A549 (cell line): ENCODE results near the gene PAM. TPM values are rescaled to one million over a fixed set of nuclear protein-coding genes. Genes with fewer than 3 reads are reported as not detected.

Experiments used
- ATAC-seq, 2 experiments: fragments of 200-7000 bp in 1 of 2; fragments of >200 bp in 1 of 2; cut with Nextera tagmentation in 1 of 2; cut with Tn5 transposase in 1 of 2; 3 replicates each; pipeline versions ENCODE4 v1.8.0 to v1.9.1; 2018 to 2020; ENCODE audit warnings: mild to moderate bottlenecking in 1 of 2, moderate library complexity in 1 of 2
- CTCF ChIA-PET: fragments of 300-600 bp; sonication (Branson Sonifier 250); formaldehyde crosslinking; extraction: SDS; loops from one replicate; lab custom pipeline; 2021; ENCODE audit warnings: antibody characterized with exemption, inconsistent platforms; lab: Yijun Ruan, JAX
- POLR2A ChIA-PET: fragments of 350-600 bp; formaldehyde crosslinking; extraction: SDS; loops from one replicate; lab custom pipeline; 2021; ENCODE audit warnings: antibody characterized with exemption, inconsistent platforms; lab: Yijun Ruan, JAX
- DNase-seq, 2 experiments: peaks; one replicate each; pipeline versions ENCODE4 v3.0.0 to v3.0.0-alpha.2; 2011 to 2016; ENCODE audit warnings: low read depth in 1 of 2, low spot score in 1 of 2
- FAIRE-seq: peaks from 2 replicates; lab custom pipeline; 2011; peaks lifted over from hg19 to GRCh38; lab: Jason Lieb, UNC
- H3K27ac ChIP-seq, 2 experiments: fragments of >200 bp; sonication (Bioruptor Twin); formaldehyde crosslinking; 3 replicates each; pipeline ENCODE4 v1.5.1; 2016 to 2017
- H3K4me1 ChIP-seq: fragments of >200 bp; sonication (Bioruptor Twin); formaldehyde crosslinking; 3 replicates; pipeline ENCODE4 v1.6.1; 2016
- H3K4me2 ChIP-seq: fragments of >200 bp; sonication (Bioruptor Twin); formaldehyde crosslinking; 3 replicates; pipeline ENCODE4 v1.6.1; 2016
- H3K4me3 ChIP-seq: fragments of >200 bp; sonication (Bioruptor Twin); formaldehyde crosslinking; 3 replicates; pipeline ENCODE4 v1.5.1; 2016
- H3K9me3 ChIP-seq: fragments of >200 bp; sonication (Bioruptor Twin); formaldehyde crosslinking; 3 replicates; pipeline ENCODE4 v1.6.1; 2016
- ATOH8 ChIP-seq: fragments of 250-450 bp; sonication (Bioruptor Pico); IDR thresholded peaks from 2 replicates; pipeline ENCODE4 v1.5.0; 2020; ENCODE audit warnings: low read depth, mild to moderate bottlenecking, moderate library complexity
- BHLHE40 ChIP-seq: IDR thresholded peaks from 2 replicates; pipeline ENCODE4 v1.6.1; 2012; ENCODE audit warnings: low read depth, low read length, inconsistent platforms
- CBX2 ChIP-seq: fragments of 200-600 bp; sonication (generic); IDR thresholded peaks from 2 replicates; pipeline ENCODE4 v1.6.1; 2016; ENCODE audit warnings: low read depth, mild to moderate bottlenecking, borderline replicate concordance
- CEBPB ChIP-seq, 2 experiments: fragments of >200 bp in 1 of 2; sonication (Bioruptor Twin) in 1 of 2; formaldehyde crosslinking in 1 of 2; IDR thresholded peaks; 2 replicates each; pipeline ENCODE4 v1.6.1; 2012 to 2016
- E2F6 ChIP-seq: IDR thresholded peaks from 2 replicates; pipeline ENCODE4 v1.6.1; 2012; ENCODE audit warnings: low read depth, borderline replicate concordance
- EHMT2 ChIP-seq: fragments of 200-600 bp; sonication (generic); IDR thresholded peaks from 2 replicates; pipeline ENCODE4 v1.6.1; 2016; ENCODE audit warnings: antibody characterized with exemption, low read depth, mild to moderate bottlenecking, moderate library complexity
- EP300 ChIP-seq, 2 experiments: fragments of >200 bp; sonication (Bioruptor Twin); formaldehyde crosslinking; IDR thresholded peaks; 2 replicates in 1 of 2; 3 replicates in 1 of 2; pipeline ENCODE4 v1.6.1; 2016 to 2017
- ESRRA ChIP-seq: fragments of 150-350 bp; IDR thresholded peaks from 2 replicates; pipeline ENCODE4 v1.6.1; 2014; ENCODE audit warnings: mild to moderate bottlenecking, low read length, borderline replicate concordance
- FOSB ChIP-seq: fragments of 250-450 bp; sonication (Bioruptor Pico); IDR thresholded peaks from 2 replicates; pipeline ENCODE4 v1.5.0; 2020; ENCODE audit warnings: mild to moderate bottlenecking, moderate library complexity
- GATA3 ChIP-seq: IDR thresholded peaks from 2 replicates; pipeline ENCODE4 v1.6.1; 2012; ENCODE audit warnings: borderline replicate concordance
- HMGXB4 ChIP-seq: fragments of 250-450 bp; sonication (Bioruptor Pico); IDR thresholded peaks from 2 replicates; pipeline ENCODE4 v1.5.0; 2021; ENCODE audit warnings: mild to moderate bottlenecking, moderate library complexity, borderline replicate concordance
- HOXB13 ChIP-seq: fragments of 250-450 bp; sonication (Bioruptor Pico); IDR thresholded peaks from 2 replicates; pipeline ENCODE4 v1.5.0; 2020; ENCODE audit warnings: low read depth, mild to moderate bottlenecking, moderate library complexity
- KDM1A ChIP-seq: fragments of 200-600 bp; sonication (generic); IDR thresholded peaks from 2 replicates; pipeline ENCODE4 v1.6.1; 2016; ENCODE audit warnings: low read depth, mild to moderate bottlenecking
- MAFK ChIP-seq: fragments of 450-650 bp; IDR thresholded peaks from 2 replicates; pipeline ENCODE4 v1.6.1; 2014; ENCODE audit not compliant: partially characterized antibody
- MAX ChIP-seq: IDR thresholded peaks from 2 replicates; pipeline ENCODE4 v1.6.1; 2012
- NR3C1 ChIP-seq: fragments of >200 bp; sonication (Bioruptor Twin); formaldehyde crosslinking; IDR thresholded peaks from 3 replicates; pipeline ENCODE4 v1.6.1; 2017
- PBX3 ChIP-seq: IDR thresholded peaks from 2 replicates; pipeline ENCODE4 v1.6.1; 2012
- RFX5 ChIP-seq: fragments of 450-650 bp; IDR thresholded peaks from 2 replicates; pipeline ENCODE4 v1.7.1; 2014; ENCODE audit warnings: antibody characterized with exemption, mild to moderate bottlenecking, moderate library complexity
- RNF2 ChIP-seq: fragments of 200-600 bp; sonication (generic); IDR thresholded peaks from 2 replicates; pipeline ENCODE4 v1.6.1; 2016; ENCODE audit warnings: low read depth, mild to moderate bottlenecking, antibody characterized with exemption, moderate library complexity, borderline replicate concordance
- SREBF2 ChIP-seq: fragments of 450-650 bp; IDR thresholded peaks from 2 replicates; pipeline ENCODE4 v1.6.1; 2014; ENCODE audit warnings: mild to moderate bottlenecking, moderate library complexity
- USF2 ChIP-seq: fragments of 450-650 bp; IDR thresholded peaks from 2 replicates; pipeline ENCODE4 v1.6.1; 2014; ENCODE audit warnings: antibody characterized with exemption
- ZSCAN20 ChIP-seq: fragments of 250-450 bp; sonication (Bioruptor Pico); IDR thresholded peaks from 2 replicates; pipeline ENCODE4 v1.8.0; 2022; ENCODE audit warnings: mild to moderate bottlenecking, moderate library complexity
- WGBS: methylation state at CpG from one replicate; pipeline ENCODE4 v1.1.6; 2017; ENCODE audit errors: missing lambda C conversion rate; 5-methylcytosine and 5-hydroxymethylcytosine counted together
- polyA plus RNA-seq, 4 experiments: library from polyadenylated mRNA; depleted of rRNA in 3 of 4; stranded (reverse); fragments of >200 nt; fragmentation: RNase III in 1 of 4; extraction: RNeasy Plus Mini Kit Qiagen cat#74134 plus additional on column Dnase treatment in 1 of 4; gene quantifications; 2 replicates in 3 of 4; 3 replicates in 1 of 4; pipeline ENCODE4 v1.2.3, GENCODE V29; 2011 to 2017

The PAM gene
- polyA plus RNA-seq, 2 of the 4 experiments (the other 2 are of a cell fraction) = 21.5 to 25.1 TPM

- TF ChIP-seq KDM1A (no peak), RNF2 (no peak), MAFK (no peak), CBX2 (no peak), SREBF2 (no peak), ATOH8 (no peak), ZSCAN20 (no peak), BHLHE40 (no peak), HOXB13 (CRISPR knock-in tag) (no peak)
These were observed 26.7 kb downstream of the PAM start (continued) for GRCh38 chr5:102781786-102782185.

GRCh38 chr5:102782217-102782872, 27.2 kb downstream of the PAM start:
- FAIRE-seq (no peak), DNase-seq (no peak), ATAC-seq (no peak)
- POLR2A ChIA-PET = no interaction called here
- H3K4me2 ChIP-seq = no peak overlapping the region
- CTCF ChIA-PET = interaction anchor here (0.7 to 2.9 kb wide), 6 partner anchors 189 to 356 kb away, joined by 3 to 22 read pairs (median 3); no protein-coding TSS in a partner anchor
- H3K9me3 ChIP-seq = no peaks in the 10 kb centered on the region
- H3K4me3 ChIP-seq = no peak overlapping the region
- TF ChIP-seq EP300 (IDR thresholded peaks at IDR 0.05) (no peak), ESRRA (no peak), E2F6 (no peak), EHMT2 (no peak), USF2 (no peak), KDM1A (no peak), FOSB (no peak), PBX3 (no peak), HMGXB4 (CRISPR knock-in tag) (no peak), MAX (no peak), CBX2 (no peak), RFX5 (no peak), GATA3 (no peak), CEBPB (IDR thresholded peaks at IDR 0.05) (no peak), NR3C1 (no peak)
- H3K4me1 ChIP-seq = no peaks in the 10 kb centered on the region
- H3K27ac ChIP-seq = no peak overlapping the region
- 31% methylated on average over 3 of the region's 3 CpGs for WGBS
